ENCODE data around the gene PRR5. TPM values are rescaled to one million over a fixed set of nuclear protein-coding genes. Genes with fewer than 3 reads are reported as not detected.

The PRR5 gene
- total RNA-seq, 1 experiment from 2014 or later = 41.6 TPM

DNA sequence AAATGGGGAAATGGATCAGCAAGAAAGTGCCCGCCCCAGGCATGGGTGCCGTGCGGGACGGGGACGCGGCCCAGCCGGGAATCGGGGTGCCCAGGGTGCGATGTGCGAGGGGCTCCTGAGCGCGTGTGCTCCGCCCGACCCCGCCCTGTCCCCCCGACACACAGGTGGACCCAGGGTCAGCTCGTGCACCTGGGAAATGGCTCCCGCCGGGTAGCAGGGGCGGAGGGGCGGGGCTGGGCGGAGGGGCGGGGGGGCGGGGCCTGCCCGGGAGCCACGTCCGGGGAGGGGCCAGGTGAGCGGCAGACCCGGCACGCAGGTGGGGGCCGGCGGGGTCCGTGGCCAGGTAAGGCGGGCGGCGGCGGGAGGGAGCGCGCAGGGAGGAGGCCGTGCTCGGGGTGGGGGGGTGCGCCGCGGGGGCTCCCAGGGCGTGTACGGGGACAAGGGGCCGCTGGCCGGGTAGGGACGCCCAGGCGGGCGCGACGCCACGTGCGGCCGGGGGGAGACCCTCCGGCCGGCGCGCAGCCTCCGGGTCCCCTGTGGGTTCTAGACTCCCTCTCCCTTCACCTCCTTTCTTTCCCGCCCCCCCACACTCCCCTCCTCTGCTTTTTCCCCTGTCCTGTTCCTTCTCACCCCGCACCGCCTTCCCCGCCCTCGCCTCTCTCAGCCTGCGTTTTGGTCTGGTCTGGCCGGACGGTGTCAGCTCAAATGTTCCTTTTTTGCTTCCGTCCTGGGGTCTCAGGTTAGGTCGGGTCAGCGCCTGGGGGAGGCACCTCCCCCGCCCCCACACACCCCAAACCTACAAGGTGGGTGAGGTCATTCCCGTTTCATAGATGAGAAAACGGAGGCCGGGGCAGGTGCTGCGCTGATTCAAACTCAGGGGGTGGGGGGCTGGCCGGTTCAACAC is 50.5 kb downstream of the PRR5 start, which contains the start of gene ARHGAP8:
ARHGAP8 (plus strand) TSS at position 291 of the 904 bp plus-strand sequence. CDS start 33,953 bp downstream, outside the sequence.
- H3K27ac ChIP-seq = no peak within 1 kb of the TSS
- H3K9me3 ChIP-seq (replicated peaks) = no peaks in the 10 kb centered on the region
- 0 out of 2 replicates have a peak, but pooled peaks cover 5% of the 10 kb centered on the region for H3K4me1 ChIP-seq
- no peaks in the 10 kb centered on the region for H3K27me3 ChIP-seq
- no peak for DNase-seq
- no peaks in the 10 kb centered on the region for H3K36me3 ChIP-seq
- H3K4me3 ChIP-seq = 0 out of 2 replicates have a peak within 1 kb of the TSS, but pooled peaks have one; percentile 1

GRCh38 chr22:44753189-44754042 is 51.4 kb downstream of the PRR5 start:
- H3K4me3 ChIP-seq = 0 out of 2 replicates have a peak overlapping the region, but pooled peaks have one; percentile 1
- H3K9me3 ChIP-seq (replicated peaks) = no peaks in the 10 kb centered on the region
- DNase-seq = peak; percentile 40 to 70
- no peak overlapping the region for H3K27ac ChIP-seq
- H3K36me3 ChIP-seq = no peaks in the 10 kb centered on the region
- no peaks in the 10 kb centered on the region for H3K27me3 ChIP-seq
- 0 out of 2 replicates have a peak, but pooled peaks cover 5% of the 10 kb centered on the region for H3K4me1 ChIP-seq

GRCh38 chr22:44754998-44755397 is 53.0 kb downstream of the PRR5 start:
- H3K27me3 ChIP-seq = no peaks in the 10 kb centered on the region

DNA sequence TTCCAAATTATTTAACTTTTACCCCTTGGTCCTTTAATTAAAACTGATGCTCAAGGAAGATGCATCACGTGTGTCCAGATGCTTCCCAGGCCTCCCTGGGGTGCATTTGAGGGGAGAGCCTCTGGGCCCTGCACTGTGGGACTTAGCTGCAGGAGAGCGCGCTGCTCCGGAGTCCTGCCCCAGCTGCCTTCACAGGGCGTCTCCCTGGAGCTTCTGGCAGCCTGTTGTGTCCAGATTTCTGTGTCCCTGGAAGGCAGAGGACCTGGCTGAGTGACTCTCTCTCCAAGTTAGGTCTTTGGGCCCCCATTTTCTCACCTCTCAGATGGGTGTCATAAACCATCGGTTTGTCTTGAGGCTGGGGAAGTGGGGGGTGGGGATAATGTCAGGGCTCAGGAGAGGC is 53.4 kb downstream of the PRR5 start:
- no peaks in the 10 kb centered on the region for H3K36me3 ChIP-seq
- no peaks in the 10 kb centered on the region for H3K9me3 ChIP-seq (replicated peaks)
- no peaks in the 10 kb centered on the region for H3K27me3 ChIP-seq
- H3K4me3 ChIP-seq = no peak overlapping the region
- H3K27ac ChIP-seq = no peak overlapping the region
- DNase-seq = peak in 1 of 2 experiments; percentile 15
- H3K4me1 ChIP-seq = 0 out of 2 replicates have a peak, but pooled peaks cover 5% of the 10 kb centered on the region

More at GRCh38 chr22:44754998-44755397, 53.0 kb downstream of the PRR5 start:
- 0 out of 2 replicates have a peak, but pooled peaks cover 5% of the 10 kb centered on the region for H3K4me1 ChIP-seq
- H3K9me3 ChIP-seq (replicated peaks) = no peaks in the 10 kb centered on the region
- no peak overlapping the region for H3K27ac ChIP-seq
- no peaks in the 10 kb centered on the region for H3K36me3 ChIP-seq
- no peak overlapping the region for H3K4me3 ChIP-seq
- no peak for DNase-seq

GRCh38 chr22:44755956-44756361 is 54.0 kb downstream of the PRR5 start:
- H3K4me3 ChIP-seq = no peak overlapping the region
- H3K27ac ChIP-seq = no peak overlapping the region
- no peak for DNase-seq
- no peaks in the 10 kb centered on the region for H3K36me3 ChIP-seq
- H3K27me3 ChIP-seq = no peaks in the 10 kb centered on the region
- 0 out of 2 replicates have a peak, but pooled peaks cover 5% of the 10 kb centered on the region for H3K4me1 ChIP-seq
- H3K9me3 ChIP-seq (replicated peaks) = no peaks in the 10 kb centered on the region

GRCh38 chr22:44758344-44758973 is 56.5 kb downstream of the PRR5 start:
- peak in 1 of 2 experiments; percentile 39 for DNase-seq
- H3K4me3 ChIP-seq = no peak overlapping the region
- H3K27me3 ChIP-seq = no peaks in the 10 kb centered on the region
- H3K27ac ChIP-seq = no peak overlapping the region
- H3K36me3 ChIP-seq = no peaks in the 10 kb centered on the region
- no peaks in the 10 kb centered on the region for H3K9me3 ChIP-seq (replicated peaks)
- H3K4me1 ChIP-seq = 0 out of 2 replicates have a peak, but pooled peaks cover 5% of the 10 kb centered on the region

DNA sequence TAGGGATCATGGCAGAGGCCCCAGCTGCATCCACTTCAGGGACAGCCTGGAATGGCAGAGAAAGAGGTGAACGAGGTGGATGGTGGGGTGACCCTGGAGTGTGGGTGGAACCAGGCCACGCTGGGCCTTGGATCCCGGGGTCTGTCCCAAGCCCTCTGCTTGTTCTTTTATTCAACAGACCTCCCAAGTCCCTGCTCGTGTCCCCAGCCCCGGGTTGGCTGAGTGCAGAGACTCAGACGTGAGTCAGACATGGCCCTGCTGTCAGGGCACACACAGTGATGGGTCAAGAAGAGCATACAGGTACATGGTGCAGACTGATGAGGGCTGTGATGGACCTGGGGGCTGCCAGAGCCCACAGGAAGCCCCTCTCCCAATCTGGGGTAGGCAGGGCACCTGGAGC is 57.0 kb downstream of the PRR5 start:
- Histone ChIP-seq H3K9me3 (replicated peaks) (no peaks in the 10 kb centered on the region), H3K36me3 (no peaks in the 10 kb centered on the region), H3K27ac (no peak overlapping the region), H3K4me3 (no peak overlapping the region), H3K27me3 (no peaks in the 10 kb centered on the region), H3K4me1 (no peaks in the 10 kb centered on the region)
- no peak for DNase-seq

GRCh38 chr22:44759430-44760310 is 57.7 kb downstream of the PRR5 start:
- no peak for DNase-seq
- H3K4me3 ChIP-seq = no peak overlapping the region
- no peaks in the 10 kb centered on the region for H3K9me3 ChIP-seq (replicated peaks)
- H3K4me1 ChIP-seq = no peaks in the 10 kb centered on the region
- H3K27ac ChIP-seq = no peak overlapping the region
- no peaks in the 10 kb centered on the region for H3K36me3 ChIP-seq
- H3K27me3 ChIP-seq = no peaks in the 10 kb centered on the region

DNA sequence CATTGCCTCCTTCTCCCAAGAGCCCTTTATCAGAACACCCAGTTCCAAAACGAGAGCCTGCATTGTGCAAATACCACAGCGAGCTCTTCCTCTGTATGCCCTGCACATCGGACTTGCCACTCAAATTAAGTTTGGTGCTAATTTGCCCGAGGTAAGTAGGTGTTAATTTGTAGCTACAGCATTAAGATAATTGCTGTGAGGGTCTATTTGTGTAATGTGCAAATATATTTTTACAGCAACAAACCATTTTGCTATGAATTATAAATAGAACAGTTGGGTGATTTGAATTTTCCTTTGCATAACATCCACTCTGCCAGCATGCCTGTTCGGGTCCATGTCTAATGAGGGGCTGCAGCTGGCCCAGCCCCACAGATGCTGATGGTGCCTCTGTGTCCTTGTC is 58.5 kb downstream of the PRR5 start:
- Histone ChIP-seq H3K4me1 (peaks cover 6% of the 10 kb centered on the region), H3K27me3 (0 out of 2 replicates have a peak, but pooled peaks cover 3% of the 10 kb centered on the region), H3K9me3 (replicated peaks) (no peaks in the 10 kb centered on the region), H3K4me3 (no peak overlapping the region), H3K27ac (no peak overlapping the region), H3K36me3 (no peaks in the 10 kb centered on the region)
- no peak for DNase-seq

DNA sequence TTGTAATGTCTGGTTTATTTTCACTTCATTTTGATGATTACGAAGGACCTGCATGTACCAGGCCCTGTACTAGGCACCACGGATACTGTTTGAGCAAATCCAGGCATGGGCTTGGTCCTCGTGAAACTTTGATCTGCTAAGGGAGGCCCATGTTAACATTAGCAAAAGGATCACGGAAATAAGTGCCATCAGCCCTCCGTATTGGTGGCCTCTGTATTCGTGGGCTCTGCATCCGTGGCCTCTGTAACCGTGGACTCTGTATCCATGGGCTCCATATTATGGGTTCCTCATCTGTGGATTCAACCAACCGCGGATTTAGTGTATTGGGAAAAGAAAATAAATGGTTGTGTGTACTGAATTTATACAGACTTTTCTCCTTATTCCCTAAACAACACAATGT is 59.0 kb downstream of the PRR5 start:
- no peaks in the 10 kb centered on the region for H3K36me3 ChIP-seq
- H3K9me3 ChIP-seq (replicated peaks) = no peaks in the 10 kb centered on the region
- no peak overlapping the region for H3K27ac ChIP-seq
- H3K4me1 ChIP-seq = peaks cover 10% of the 10 kb centered on the region
- H3K4me3 ChIP-seq = no peak overlapping the region
- 0 out of 2 replicates have a peak, but pooled peaks cover 3% of the 10 kb centered on the region for H3K27me3 ChIP-seq
- DNase-seq = no peak

DNA sequence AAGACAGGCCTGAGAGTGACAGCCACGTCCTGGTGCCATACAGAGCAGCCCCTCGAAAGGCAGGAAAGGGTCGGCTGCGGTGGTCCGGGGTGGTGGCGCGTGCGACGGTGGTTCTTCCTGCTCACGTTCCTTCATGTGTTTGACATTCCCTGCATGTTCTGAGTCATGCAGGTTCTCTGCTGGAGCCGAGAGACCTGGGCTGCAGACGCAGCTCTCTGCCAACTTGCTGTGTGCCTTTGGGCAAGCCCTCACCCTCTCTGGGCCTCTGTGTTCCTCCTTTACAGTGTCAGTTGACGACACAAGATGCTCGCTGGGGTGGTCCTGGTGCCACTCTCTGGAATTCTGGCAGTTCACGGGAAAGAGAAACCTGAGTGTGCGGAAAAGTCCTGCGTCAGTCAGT is 62.4 kb downstream of the PRR5 start:
- H3K4me1 ChIP-seq = peaks cover 10% of the 10 kb centered on the region
- 0 out of 2 replicates have a peak, but pooled peaks cover 3% of the 10 kb centered on the region for H3K27me3 ChIP-seq
- H3K4me3 ChIP-seq = no peak overlapping the region
- H3K27ac ChIP-seq = no peak overlapping the region
- DNase-seq = no peak
- no peaks in the 10 kb centered on the region for H3K9me3 ChIP-seq (replicated peaks)
- no peaks in the 10 kb centered on the region for H3K36me3 ChIP-seq

DNA sequence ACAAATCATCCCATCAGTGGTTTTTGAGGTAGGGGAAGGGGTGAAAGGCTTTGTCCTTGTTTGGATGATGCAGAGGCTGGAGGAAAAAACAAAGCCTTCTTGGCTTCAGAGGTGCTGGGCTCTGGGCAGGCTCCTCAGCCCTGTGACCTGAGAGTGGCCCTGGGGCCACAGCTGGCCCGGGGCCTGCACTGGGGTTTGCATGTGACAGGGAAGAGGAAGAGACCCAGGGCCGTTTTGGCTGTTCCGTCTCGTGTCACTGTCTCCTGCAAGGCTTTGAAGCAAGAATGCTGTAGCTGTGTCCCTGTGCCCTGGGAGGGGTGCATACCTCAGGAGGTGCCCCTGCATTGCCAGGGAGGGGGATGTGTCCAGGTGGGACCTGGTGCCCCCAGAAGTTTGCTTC is 63.0 kb downstream of the PRR5 start:
- Histone ChIP-seq H3K36me3 (no peaks in the 10 kb centered on the region), H3K4me1 (peaks cover 10% of the 10 kb centered on the region), H3K4me3 (no peak overlapping the region), H3K27ac (no peak overlapping the region), H3K9me3 (replicated peaks) (no peaks in the 10 kb centered on the region), H3K27me3 (0 out of 2 replicates have a peak, but pooled peaks cover 3% of the 10 kb centered on the region)
- no peak for DNase-seq

DNA sequence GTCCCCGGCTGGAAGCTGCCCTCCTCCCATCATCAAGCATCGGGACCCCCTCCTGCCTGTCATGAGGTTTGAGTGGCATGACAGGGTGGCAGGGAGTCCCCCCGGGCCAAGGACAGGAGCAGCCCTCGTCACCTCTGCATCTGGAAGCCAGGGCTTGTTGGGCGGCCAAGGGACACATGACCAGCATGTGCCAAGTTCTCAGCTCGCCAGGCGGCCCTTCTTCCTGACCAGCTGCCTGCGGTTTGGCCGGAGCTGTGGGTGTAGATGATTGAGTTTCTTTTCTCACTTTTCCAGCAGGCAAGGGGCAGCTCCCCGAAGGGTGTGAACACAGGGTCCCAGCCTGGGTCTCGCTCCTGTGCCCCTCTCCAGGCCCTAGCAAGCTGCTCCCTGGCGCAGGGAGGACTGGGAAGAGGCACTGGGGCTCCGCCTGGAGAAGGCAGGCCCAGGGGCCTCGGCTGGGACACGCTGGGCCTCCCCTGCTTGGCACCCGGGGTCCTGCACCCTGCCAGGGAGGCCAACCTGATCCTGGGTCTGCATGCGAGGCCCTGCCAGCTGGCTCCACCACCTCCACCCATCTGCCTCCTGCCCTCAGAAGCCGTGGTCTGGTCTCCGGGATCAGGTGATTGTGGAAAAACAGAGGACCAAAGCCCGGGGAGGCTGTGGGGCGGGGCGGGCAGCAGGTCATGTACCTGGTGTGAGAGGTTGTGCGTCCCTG is 63.7 kb downstream of the PRR5 start:
- Histone ChIP-seq H3K36me3 (no peaks in the 10 kb centered on the region), H3K9me3 (replicated peaks) (no peaks in the 10 kb centered on the region), H3K4me3 (no peak overlapping the region), H3K4me1 (peaks cover 10% of the 10 kb centered on the region), H3K27me3 (0 out of 2 replicates have a peak, but pooled peaks cover 3% of the 10 kb centered on the region), H3K27ac (no peak overlapping the region)
- peak; percentile 42 to 59 for DNase-seq

Measured in SJCRH30 (cell line).